HEK293 (cell line): ENCODE results near the gene LMTK3.
A peak's percentile ranks its signal among the peaks of the same experiment; 100 is the strongest.

Experiments used
- CTCF ChIA-PET: fragments of 350-600 bp; formaldehyde crosslinking; extraction: SDS; loops from one replicate; lab custom pipeline; 2021; ENCODE audit warnings: antibody characterized with exemption; lab: Yijun Ruan, JAX
- POLR2A ChIA-PET: fragments of 300-600 bp; formaldehyde crosslinking; extraction: SDS; loops from one replicate; lab custom pipeline; 2020; ENCODE audit warnings: antibody characterized with exemption, inconsistent platforms; lab: Yijun Ruan, JAX
- H3K27ac ChIP-seq: fragments of 200-500 bp; sonication (Bioruptor generic); 2 replicates; pipeline ENCODE4 v1.5.1; 2014; ENCODE audit warnings: low read depth, low read length, control low read depth, inconsistent platforms; ENCODE audit errors: extremely low read depth
- H3K36me3 ChIP-seq, 2 experiments: fragments of 200-500 bp in 1 of 2; sonication (Bioruptor generic) in 1 of 2; 1 replicate in 1 of 2; 2 replicates in 1 of 2; pipeline ENCODE4 v1.5.1; 2014 to 2017; ENCODE audit warnings: inconsistent platforms in 2 of 2, low read length in 2 of 2; ENCODE audit not compliant: control insufficient read depth in 2 of 2, insufficient read depth in 1 of 2
- H3K4me1 ChIP-seq: fragments of 200-500 bp; sonication (Bioruptor generic); 2 replicates; pipeline ENCODE4 v1.5.1; 2014; ENCODE audit warnings: mild to moderate bottlenecking, low read length, inconsistent platforms; ENCODE audit not compliant: control insufficient read depth, insufficient read depth
- H3K4me3 ChIP-seq: 2 replicates; pipeline ENCODE4 v1.5.1; 2011; ENCODE audit warnings: low read depth, mild to moderate bottlenecking, control low read depth, low read length, moderate library complexity
- H3K9me3 ChIP-seq: fragments of 200-500 bp; sonication (Bioruptor generic); 2 replicates; pipeline ENCODE4 v1.5.1; 2014; ENCODE audit warnings: low read depth, low read length, inconsistent platforms; ENCODE audit not compliant: control insufficient read depth, insufficient read depth
- BCL11B ChIP-seq: fragments of 450-650 bp; formaldehyde crosslinking; IDR thresholded peaks from 2 replicates; pipeline ENCODE4 v1.5.1; 2016; ENCODE audit warnings: low read depth, missing biosample characterization, missing genetic modification characterization
- IKZF3 ChIP-seq: fragments of 450-650 bp; IDR thresholded peaks from 2 replicates; pipeline ENCODE4 v1.5.0; 2018; ENCODE audit warnings: missing biosample characterization, mild to moderate bottlenecking, missing genetic modification characterization, moderate library complexity
- SALL2 ChIP-seq: fragments of 450-650 bp; formaldehyde crosslinking; IDR thresholded peaks from 2 replicates; pipeline ENCODE4 v1.5.0; 2017; ENCODE audit warnings: missing biosample characterization, mild to moderate bottlenecking, missing genetic modification characterization, borderline replicate concordance
- ZFP37 ChIP-seq: fragments of 450-650 bp; formaldehyde crosslinking; IDR thresholded peaks from 2 replicates; pipeline ENCODE4 v1.5.1; 2016; ENCODE audit warnings: missing biosample characterization, missing genetic modification characterization
- ZNF23 ChIP-seq: fragments of 450-650 bp; formaldehyde crosslinking; IDR thresholded peaks from 2 replicates; pipeline ENCODE4 v1.5.1; 2016; ENCODE audit warnings: missing biosample characterization, missing genetic modification characterization, borderline replicate concordance
- ZNF266 ChIP-seq: fragments of 450-650 bp; formaldehyde crosslinking; IDR thresholded peaks from 2 replicates; pipeline ENCODE4 v1.5.1; 2016; ENCODE audit warnings: missing biosample characterization, missing genetic modification characterization, low read depth
- ZNF549 ChIP-seq: fragments of 450-650 bp; IDR thresholded peaks from 2 replicates; pipeline ENCODE4 v1.5.1; 2018; ENCODE audit warnings: missing biosample characterization, missing genetic modification characterization, mild to moderate bottlenecking, inconsistent platforms, moderate library complexity
- ZNF623 ChIP-seq: fragments of 450-650 bp; formaldehyde crosslinking; IDR thresholded peaks from 2 replicates; pipeline ENCODE4 v1.5.1; 2016; ENCODE audit warnings: missing biosample characterization, missing genetic modification characterization
- TF ChIP-seq, protein P1 (sequence below): fragments of 450-650 bp; formaldehyde crosslinking; IDR thresholded peaks from 2 replicates; pipeline ENCODE4 v1.5.1; 2016; ENCODE audit warnings: missing biosample characterization, missing genetic modification characterization
- TF ChIP-seq, protein P2 (sequence below): fragments of 450-650 bp; formaldehyde crosslinking; IDR thresholded peaks from 2 replicates; pipeline ENCODE4 v1.5.1; 2016; ENCODE audit warnings: missing biosample characterization, missing genetic modification characterization, borderline replicate concordance
- TF ChIP-seq, protein P3 (sequence below): fragments of 450-650 bp; formaldehyde crosslinking; IDR thresholded peaks from 2 replicates; pipeline ENCODE4 v1.5.1; 2016; ENCODE audit warnings: missing biosample characterization, missing genetic modification characterization
- TF ChIP-seq, protein P4 (sequence below): fragments of 450-650 bp; formaldehyde crosslinking; IDR thresholded peaks from 2 replicates; pipeline ENCODE4; 2016; ENCODE audit warnings: missing biosample characterization, missing genetic modification characterization

Gene LMTK3

DNA sequence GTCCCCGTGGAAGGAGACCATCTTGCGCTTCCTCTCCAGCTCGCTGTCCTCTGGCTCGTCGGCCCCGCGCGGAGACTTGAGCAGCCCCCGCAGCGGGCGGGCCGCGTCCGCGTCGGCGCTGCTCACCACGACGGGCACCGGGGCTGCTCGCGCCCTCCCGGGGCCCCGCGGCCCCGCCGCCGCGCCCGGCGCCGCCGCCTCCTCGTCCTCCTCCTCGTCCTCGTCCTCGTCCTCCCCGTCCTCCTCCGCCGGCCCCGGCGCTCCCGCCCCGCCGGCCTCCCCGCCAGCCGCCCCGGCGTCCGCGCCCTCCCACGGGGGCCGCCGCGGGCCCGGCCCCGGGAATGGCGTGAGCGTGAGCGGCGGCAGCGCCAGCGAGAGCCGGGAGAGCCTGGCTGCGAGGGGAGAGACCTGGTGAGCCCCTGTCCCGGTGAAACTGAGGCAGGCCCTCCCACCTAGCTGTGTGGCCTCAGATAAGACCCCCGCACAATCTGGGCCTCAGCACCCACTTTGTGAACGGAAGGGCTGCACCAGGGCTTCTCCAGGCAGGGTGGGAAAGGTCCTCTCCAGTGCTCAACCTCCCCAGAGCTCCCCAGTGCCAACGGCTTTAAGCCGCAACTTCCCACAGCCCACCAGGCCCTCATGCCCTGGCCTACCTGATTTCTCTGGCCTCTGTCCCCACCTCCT is 17.8 kb downstream of the LMTK3 start:
- H3K4me1 ChIP-seq = peaks cover 6% of the 10 kb centered on the region
- H3K27ac ChIP-seq = no peak overlapping the region
- H3K9me3 ChIP-seq = no peaks in the 10 kb centered on the region
- H3K4me3 ChIP-seq = peak overlapping the region; percentile 23
- CTCF ChIA-PET = interaction anchor here (0.7 to 11.2 kb wide), 7 partner anchors 8 to 180 kb away, joined by 3 to 170 read pairs (median 3); partner anchors contain the start of gene KDELR1
- TF ChIP-seq, protein P1, sequence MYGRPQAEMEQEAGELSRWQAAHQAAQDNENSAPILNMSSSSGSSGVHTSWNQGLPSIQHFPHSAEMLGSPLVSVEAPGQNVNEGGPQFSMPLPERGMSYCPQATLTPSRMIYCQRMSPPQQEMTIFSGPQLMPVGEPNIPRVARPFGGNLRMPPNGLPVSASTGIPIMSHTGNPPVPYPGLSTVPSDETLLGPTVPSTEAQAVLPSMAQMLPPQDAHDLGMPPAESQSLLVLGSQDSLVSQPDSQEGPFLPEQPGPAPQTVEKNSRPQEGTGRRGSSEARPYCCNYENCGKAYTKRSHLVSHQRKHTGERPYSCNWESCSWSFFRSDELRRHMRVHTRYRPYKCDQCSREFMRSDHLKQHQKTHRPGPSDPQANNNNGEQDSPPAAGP (tag by site-specific recombination) = no peak
- no peak for TF ChIP-seq ZNF623
- TF ChIP-seq, protein P2, sequence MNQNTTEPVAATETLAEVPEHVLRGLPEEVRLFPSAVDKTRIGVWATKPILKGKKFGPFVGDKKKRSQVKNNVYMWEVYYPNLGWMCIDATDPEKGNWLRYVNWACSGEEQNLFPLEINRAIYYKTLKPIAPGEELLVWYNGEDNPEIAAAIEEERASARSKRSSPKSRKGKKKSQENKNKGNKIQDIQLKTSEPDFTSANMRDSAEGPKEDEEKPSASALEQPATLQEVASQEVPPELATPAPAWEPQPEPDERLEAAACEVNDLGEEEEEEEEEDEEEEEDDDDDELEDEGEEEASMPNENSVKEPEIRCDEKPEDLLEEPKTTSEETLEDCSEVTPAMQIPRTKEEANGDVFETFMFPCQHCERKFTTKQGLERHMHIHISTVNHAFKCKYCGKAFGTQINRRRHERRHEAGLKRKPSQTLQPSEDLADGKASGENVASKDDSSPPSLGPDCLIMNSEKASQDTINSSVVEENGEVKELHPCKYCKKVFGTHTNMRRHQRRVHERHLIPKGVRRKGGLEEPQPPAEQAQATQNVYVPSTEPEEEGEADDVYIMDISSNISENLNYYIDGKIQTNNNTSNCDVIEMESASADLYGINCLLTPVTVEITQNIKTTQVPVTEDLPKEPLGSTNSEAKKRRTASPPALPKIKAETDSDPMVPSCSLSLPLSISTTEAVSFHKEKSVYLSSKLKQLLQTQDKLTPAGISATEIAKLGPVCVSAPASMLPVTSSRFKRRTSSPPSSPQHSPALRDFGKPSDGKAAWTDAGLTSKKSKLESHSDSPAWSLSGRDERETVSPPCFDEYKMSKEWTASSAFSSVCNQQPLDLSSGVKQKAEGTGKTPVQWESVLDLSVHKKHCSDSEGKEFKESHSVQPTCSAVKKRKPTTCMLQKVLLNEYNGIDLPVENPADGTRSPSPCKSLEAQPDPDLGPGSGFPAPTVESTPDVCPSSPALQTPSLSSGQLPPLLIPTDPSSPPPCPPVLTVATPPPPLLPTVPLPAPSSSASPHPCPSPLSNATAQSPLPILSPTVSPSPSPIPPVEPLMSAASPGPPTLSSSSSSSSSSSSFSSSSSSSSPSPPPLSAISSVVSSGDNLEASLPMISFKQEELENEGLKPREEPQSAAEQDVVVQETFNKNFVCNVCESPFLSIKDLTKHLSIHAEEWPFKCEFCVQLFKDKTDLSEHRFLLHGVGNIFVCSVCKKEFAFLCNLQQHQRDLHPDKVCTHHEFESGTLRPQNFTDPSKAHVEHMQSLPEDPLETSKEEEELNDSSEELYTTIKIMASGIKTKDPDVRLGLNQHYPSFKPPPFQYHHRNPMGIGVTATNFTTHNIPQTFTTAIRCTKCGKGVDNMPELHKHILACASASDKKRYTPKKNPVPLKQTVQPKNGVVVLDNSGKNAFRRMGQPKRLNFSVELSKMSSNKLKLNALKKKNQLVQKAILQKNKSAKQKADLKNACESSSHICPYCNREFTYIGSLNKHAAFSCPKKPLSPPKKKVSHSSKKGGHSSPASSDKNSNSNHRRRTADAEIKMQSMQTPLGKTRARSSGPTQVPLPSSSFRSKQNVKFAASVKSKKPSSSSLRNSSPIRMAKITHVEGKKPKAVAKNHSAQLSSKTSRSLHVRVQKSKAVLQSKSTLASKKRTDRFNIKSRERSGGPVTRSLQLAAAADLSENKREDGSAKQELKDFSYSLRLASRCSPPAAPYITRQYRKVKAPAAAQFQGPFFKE (tag by site-specific recombination) = no peak
- TF ChIP-seq ZNF23 (tag by site-specific recombination) = no peak
- no peak for TF ChIP-seq ZNF266
- TF ChIP-seq, protein P3, sequence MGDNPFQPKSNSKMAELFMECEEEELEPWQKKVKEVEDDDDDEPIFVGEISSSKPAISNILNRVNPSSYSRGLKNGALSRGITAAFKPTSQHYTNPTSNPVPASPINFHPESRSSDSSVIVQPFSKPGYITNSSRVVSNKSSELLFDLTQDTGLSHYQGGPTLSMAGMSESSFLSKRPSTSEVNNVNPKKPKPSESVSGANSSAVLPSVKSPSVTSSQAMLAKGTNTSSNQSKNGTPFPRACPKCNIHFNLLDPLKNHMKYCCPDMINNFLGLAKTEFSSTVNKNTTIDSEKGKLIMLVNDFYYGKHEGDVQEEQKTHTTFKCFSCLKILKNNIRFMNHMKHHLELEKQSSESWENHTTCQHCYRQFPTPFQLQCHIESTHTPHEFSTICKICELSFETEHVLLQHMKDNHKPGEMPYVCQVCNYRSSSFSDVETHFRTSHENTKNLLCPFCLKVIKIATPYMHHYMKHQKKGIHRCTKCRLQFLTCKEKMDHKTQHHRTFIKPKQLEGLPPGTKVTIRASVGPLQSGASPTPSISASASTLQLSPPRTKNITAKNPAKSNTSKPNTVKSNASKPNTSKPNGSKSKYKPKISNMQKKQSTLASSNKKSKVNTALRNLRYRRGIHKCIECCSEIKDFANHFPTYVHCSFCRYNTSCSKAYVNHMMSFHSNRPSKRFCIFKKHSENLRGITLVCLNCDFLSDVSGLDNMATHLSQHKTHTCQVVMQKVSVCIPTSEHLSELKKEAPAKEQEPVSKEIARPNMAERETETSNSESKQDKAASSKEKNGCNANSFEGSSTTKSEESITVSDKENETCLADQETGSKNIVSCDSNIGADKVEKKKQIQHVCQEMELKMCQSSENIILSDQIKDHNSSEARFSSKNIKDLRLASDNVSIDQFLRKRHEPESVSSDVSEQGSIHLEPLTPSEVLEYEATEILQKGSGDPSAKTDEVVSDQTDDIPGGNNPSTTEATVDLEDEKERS (tag by site-specific recombination) = no peak
- TF ChIP-seq IKZF3 (tag by site-specific recombination) = no peak
- TF ChIP-seq, protein P4, sequence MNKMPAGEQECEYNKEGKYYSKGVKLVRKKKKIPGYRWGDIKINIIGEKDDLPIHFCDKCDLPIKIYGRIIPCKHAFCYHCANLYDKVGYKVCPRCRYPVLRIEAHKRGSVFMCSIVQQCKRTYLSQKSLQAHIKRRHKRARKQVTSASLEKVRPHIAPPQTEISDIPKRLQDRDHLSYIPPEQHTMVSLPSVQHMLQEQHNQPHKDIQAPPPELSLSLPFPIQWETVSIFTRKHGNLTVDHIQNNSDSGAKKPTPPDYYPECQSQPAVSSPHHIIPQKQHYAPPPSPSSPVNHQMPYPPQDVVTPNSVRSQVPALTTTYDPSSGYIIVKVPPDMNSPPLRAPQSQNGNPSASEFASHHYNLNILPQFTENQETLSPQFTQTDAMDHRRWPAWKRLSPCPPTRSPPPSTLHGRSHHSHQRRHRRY (tag by site-specific recombination) = no peak
- no peak for TF ChIP-seq ZFP37 (tag by site-specific recombination)
- TF ChIP-seq BCL11B (tag by site-specific recombination) = no peak
- no peak for TF ChIP-seq SALL2 (tag by site-specific recombination)
- TF ChIP-seq ZNF549 (tag by site-specific recombination) = no peak
- POLR2A ChIA-PET = interaction anchor here (0.6 to 2.4 kb wide), 23 partner anchors 8 to 470 kb away, joined by 3 to 20 read pairs (median 5); partner anchors contain the start of genes GRWD1, KDELR1, RPL18 and SPHK2
- H3K36me3 ChIP-seq = no peaks in the 10 kb centered on the region
